GM23248 (cell line): ENCODE measurements around the gene SUGCT.

Experiments
- EZH2 ChIP-seq: fragments of 200-600 bp; sonication (generic); IDR thresholded peaks from 2 replicates; pipeline ENCODE4 v1.6.1; 2018; ENCODE audit warnings: antibody characterized with exemption, mild to moderate bottlenecking; ENCODE audit not compliant: insufficient read depth, poor library complexity, severe bottlenecking
- EZH2phosphoT487 ChIP-seq: fragments of 200-600 bp; sonication (generic); IDR thresholded peaks from 2 replicates; pipeline ENCODE4 v1.6.1; 2018; ENCODE audit warnings: antibody characterized with exemption, moderate library complexity, mild to moderate bottlenecking, low read depth; ENCODE audit not compliant: insufficient read depth

DNA sequence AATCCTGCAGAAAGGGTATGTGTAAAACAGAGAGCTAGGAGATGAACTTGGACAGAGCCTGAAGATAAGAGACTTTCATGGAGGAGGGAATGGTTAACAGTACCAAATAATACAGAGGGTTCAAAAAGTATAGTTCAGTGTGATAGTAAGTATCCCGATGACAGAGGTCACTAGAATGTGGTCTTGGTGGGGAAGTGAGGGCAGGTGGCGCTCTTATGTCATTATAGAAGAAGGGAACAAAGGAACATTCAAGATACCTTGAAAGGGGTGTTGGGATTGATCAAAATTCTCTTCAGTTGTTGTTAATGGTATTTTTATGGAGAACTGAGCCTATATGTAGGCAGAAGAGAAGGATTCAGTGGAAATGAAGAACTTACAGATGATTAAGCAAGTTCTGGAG lies 312.5 kb downstream of the SUGCT start:
- TF ChIP-seq EZH2 (no peak), EZH2phosphoT487 (no peak)
